KMS-11 (cell line): ENCODE data around the gene CBLC.

ENCODE experiments used
- H2AFZ ChIP-seq: fragments of 200-600 bp; sonication (generic); 2 replicates; pipeline ENCODE4 v1.6.1; 2016; ENCODE audit warnings: antibody characterized with exemption, mixed run types, low read depth
- H3K27ac ChIP-seq: fragments of 200-600 bp; sonication (generic); 2 replicates; pipeline ENCODE4 v1.6.1; 2016; ENCODE audit warnings: mild to moderate bottlenecking, mixed run types
- H3K27me3 ChIP-seq: fragments of 200-600 bp; sonication (generic); 2 replicates; pipeline ENCODE4 v1.6.1; 2017; ENCODE audit warnings: mild to moderate bottlenecking, low read depth, mixed run types, moderate library complexity; ENCODE audit not compliant: insufficient read depth
- H3K36me3 ChIP-seq: fragments of 200-600 bp; sonication (generic); 2 replicates; pipeline ENCODE4 v1.6.1; 2017; ENCODE audit warnings: mild to moderate bottlenecking, mixed run types; ENCODE audit not compliant: insufficient read depth
- H3K4me1 ChIP-seq: fragments of 200-600 bp; sonication (generic); 2 replicates; pipeline ENCODE4 v1.6.1; 2016; ENCODE audit warnings: mild to moderate bottlenecking, low read depth, mixed run types; ENCODE audit not compliant: poor library complexity, severe bottlenecking
- H3K4me2 ChIP-seq: fragments of 200-600 bp; sonication (generic); 2 replicates; pipeline ENCODE4 v1.7.0; 2016; ENCODE audit warnings: mild to moderate bottlenecking, mixed run types
- H3K4me3 ChIP-seq: fragments of 200-600 bp; sonication (generic); IDR thresholded peaks from 2 replicates; pipeline ENCODE4 v1.6.1; 2017; ENCODE audit warnings: low read depth, low read length, mixed read lengths; ENCODE audit not compliant: insufficient read depth
- H3K79me2 ChIP-seq: fragments of 200-600 bp; sonication (generic); 2 replicates; pipeline ENCODE4 v1.6.1; 2016; ENCODE audit warnings: low read depth, mixed run types; ENCODE audit not compliant: insufficient read depth
- H3K9ac ChIP-seq: fragments of 200-600 bp; sonication (generic); 2 replicates; pipeline ENCODE4 v1.6.1; 2016; ENCODE audit warnings: mild to moderate bottlenecking, mixed run types
- H4K20me1 ChIP-seq: fragments of 200-600 bp; sonication (generic); 2 replicates; pipeline ENCODE4 v1.6.1; 2016; ENCODE audit warnings: mild to moderate bottlenecking, mixed run types; ENCODE audit not compliant: insufficient read depth
- TF ChIP-seq, protein P1 (sequence below): fragments of 200-600 bp; sonication (generic); conservative IDR thresholded peaks from 2 replicates; pipeline ENCODE4 v1.6.1; 2017; ENCODE audit warnings: low read depth, mild to moderate bottlenecking, antibody characterized with exemption, low read length, moderate library complexity, mixed read lengths

The CBLC gene

GRCh38 chr19:44731622-44732021 lies 46.1 kb upstream of the CBLC start:
- no peak overlapping the region for H2AFZ ChIP-seq

DNA sequence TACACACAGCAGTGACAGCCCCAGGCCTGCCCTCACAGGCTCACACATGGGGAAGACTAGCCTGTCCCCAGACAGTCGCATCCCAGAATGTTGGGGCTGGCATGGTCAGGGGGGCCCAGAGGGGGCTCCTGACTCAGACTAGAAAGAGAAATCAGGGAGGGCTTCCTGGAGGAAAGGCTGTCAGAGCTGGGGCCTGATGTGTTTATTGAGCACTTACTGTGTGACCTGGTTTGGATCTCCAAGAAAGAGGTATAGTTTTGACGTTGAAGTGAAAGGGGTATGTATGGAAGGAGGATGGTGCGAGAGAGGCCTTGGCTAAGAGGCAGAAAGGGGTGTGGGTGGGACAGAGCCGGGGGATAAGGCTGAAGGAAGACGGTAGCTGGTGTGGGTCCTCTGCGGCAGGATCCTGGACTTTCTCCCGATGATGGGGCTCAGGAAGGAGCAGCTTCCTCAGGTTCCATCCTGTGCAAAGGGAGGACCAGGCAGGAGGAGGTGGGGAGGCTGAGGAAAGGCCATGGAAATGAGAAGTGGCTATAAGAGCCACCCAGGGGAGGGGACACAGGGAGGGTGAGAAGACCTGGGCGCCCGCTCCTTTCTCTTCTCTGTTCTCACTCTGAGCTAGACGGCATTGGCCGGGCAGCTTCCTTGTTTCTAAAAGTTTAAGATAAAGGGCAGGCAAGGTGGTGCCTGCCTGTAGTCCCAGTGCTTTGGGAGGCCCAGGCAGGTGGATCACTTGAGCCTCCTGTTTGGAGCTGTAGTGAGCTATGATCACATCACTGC lies 45.3 kb upstream of the CBLC start:
- TF ChIP-seq, protein P1, sequence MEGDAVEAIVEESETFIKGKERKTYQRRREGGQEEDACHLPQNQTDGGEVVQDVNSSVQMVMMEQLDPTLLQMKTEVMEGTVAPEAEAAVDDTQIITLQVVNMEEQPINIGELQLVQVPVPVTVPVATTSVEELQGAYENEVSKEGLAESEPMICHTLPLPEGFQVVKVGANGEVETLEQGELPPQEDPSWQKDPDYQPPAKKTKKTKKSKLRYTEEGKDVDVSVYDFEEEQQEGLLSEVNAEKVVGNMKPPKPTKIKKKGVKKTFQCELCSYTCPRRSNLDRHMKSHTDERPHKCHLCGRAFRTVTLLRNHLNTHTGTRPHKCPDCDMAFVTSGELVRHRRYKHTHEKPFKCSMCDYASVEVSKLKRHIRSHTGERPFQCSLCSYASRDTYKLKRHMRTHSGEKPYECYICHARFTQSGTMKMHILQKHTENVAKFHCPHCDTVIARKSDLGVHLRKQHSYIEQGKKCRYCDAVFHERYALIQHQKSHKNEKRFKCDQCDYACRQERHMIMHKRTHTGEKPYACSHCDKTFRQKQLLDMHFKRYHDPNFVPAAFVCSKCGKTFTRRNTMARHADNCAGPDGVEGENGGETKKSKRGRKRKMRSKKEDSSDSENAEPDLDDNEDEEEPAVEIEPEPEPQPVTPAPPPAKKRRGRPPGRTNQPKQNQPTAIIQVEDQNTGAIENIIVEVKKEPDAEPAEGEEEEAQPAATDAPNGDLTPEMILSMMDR: no peak
- Histone ChIP-seq H3K4me1 (peaks cover 8% of the 10 kb centered on the region), H4K20me1 (no peaks in the 10 kb centered on the region), H3K27ac (no peak overlapping the region), H3K79me2 (no peaks in the 10 kb centered on the region), H3K4me3 (no peak overlapping the region), H3K27me3 (no peaks in the 10 kb centered on the region), H2AFZ (no peak overlapping the region), H3K9ac (no peak overlapping the region), H3K36me3 (no peaks in the 10 kb centered on the region), H3K4me2 (no peak overlapping the region)

More at GRCh38 chr19:44731622-44732021, 46.1 kb upstream of the CBLC start:
- Histone ChIP-seq H3K79me2 (no peaks in the 10 kb centered on the region), H3K27me3 (no peaks in the 10 kb centered on the region), H3K4me1 (peaks cover 9% of the 10 kb centered on the region), H4K20me1 (no peaks in the 10 kb centered on the region), H3K27ac (no peak overlapping the region), H3K4me3 (no peak overlapping the region), H3K9ac (no peak overlapping the region), H3K36me3 (no peaks in the 10 kb centered on the region), H3K4me2 (no peak overlapping the region)
- TF ChIP-seq, protein P1: no peak

DNA sequence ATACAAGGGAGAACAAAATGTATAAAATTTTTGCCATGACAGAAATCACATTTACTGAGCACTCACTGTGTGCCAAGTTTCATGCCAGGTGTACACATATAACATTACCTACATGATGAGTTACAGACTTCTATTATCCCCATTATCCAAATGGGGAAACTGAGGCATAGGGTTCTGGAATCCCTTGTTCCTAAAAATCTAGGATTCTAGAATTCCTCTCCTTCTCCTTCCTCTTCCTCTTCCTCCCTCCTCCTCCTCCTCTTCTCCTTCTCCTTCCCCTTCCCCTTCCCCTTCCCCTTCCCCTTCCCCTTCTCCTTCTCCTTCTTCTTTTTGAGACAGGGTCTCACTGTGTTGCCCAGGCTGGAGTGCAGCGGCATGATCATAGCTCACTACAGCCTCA lies 43.3 kb upstream of the CBLC start:
- Histone ChIP-seq H3K79me2 (no peaks in the 10 kb centered on the region), H3K4me3 (no peak overlapping the region), H3K9ac (no peak overlapping the region), H3K4me1 (peaks cover 13% of the 10 kb centered on the region), H3K36me3 (no peaks in the 10 kb centered on the region), H3K27me3 (no peaks in the 10 kb centered on the region), H3K4me2 (no peak overlapping the region), H3K27ac (no peak overlapping the region), H4K20me1 (no peaks in the 10 kb centered on the region), H2AFZ (no peak overlapping the region)
- TF ChIP-seq, protein P1: no peak

DNA sequence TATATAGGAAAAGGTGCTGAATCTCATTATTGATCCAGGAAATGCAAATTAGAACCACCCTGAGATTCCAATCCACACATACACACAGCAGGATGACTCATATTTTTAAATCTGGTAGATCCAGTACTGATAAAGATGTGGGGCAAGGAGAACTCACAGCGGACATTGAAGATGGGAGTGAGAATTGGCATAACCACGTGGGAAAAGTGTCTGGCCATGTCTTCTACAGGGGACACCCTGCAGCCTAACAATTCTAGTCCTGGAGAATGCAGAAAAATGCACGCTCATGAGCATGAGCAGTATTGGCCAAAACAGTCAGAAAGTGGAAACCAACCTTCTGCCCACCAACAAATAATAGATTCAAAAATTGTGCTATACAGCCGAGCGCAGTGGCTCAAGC lies 42.7 kb upstream of the CBLC start:
- Histone ChIP-seq H3K4me3 (no peak overlapping the region), H3K4me1 (peaks cover 14% of the 10 kb centered on the region), H3K36me3 (no peaks in the 10 kb centered on the region), H2AFZ (no peak overlapping the region), H3K4me2 (no peak overlapping the region), H3K27ac (no peak overlapping the region), H3K27me3 (no peaks in the 10 kb centered on the region), H3K9ac (no peak overlapping the region), H4K20me1 (no peaks in the 10 kb centered on the region), H3K79me2 (no peaks in the 10 kb centered on the region)
- TF ChIP-seq, protein P1: no peak
